Liver (tissue), 9 donors: ENCODE results near the gene PUS1. TPM values are rescaled to one million over a fixed set of nuclear protein-coding genes. Genes with fewer than 3 reads are reported as not detected.
"Not testable (repeated sequence)": the region's sequence is repeated elsewhere in the genome, so short reads cannot be mapped to it uniquely, and the experiment has no call there.

Experiments used
- DNase-seq: peaks from one replicate; pipeline ENCODE4 v3.0.0-alpha.2; 2017; ENCODE audit warnings: low spot score
- H3K27ac ChIP-seq, 2 donors: one replicate each; pipeline ENCODE4 v1.7.0; 2013; ENCODE audit warnings: inconsistent platforms in 2 of 2, low read length in 2 of 2, control low read depth in 1 of 2, low read depth in 1 of 2, mild to moderate bottlenecking in 1 of 2
- H3K27me3 ChIP-seq, 4 donors: one replicate each; pipeline versions ENCODE4 v1.6.1 to v1.7.0; 2013; ENCODE audit warnings: low read length in 3 of 4, inconsistent platforms in 1 of 4, mild to moderate bottlenecking in 1 of 4, moderate library complexity in 1 of 4; ENCODE audit not compliant: control insufficient read depth in 4 of 4, insufficient read depth in 4 of 4
- H3K36me3 ChIP-seq, 4 donors: one replicate each; pipeline versions ENCODE4 v1.6.1 to v1.7.0; 2013; ENCODE audit warnings: low read length in 3 of 4, mild to moderate bottlenecking in 3 of 4, low read depth in 1 of 4, moderate library complexity in 1 of 4; ENCODE audit not compliant: control insufficient read depth in 4 of 4, insufficient read depth in 3 of 4
- H3K4me1 ChIP-seq, 4 donors: one replicate each; pipeline versions ENCODE4 v1.6.1 to v1.7.0; 2013; ENCODE audit warnings: low read length in 3 of 4, mild to moderate bottlenecking in 3 of 4, moderate library complexity in 1 of 4; ENCODE audit not compliant: control insufficient read depth in 4 of 4, insufficient read depth in 4 of 4
- H3K4me3 ChIP-seq, 3 donors: one replicate each; pipeline versions ENCODE4 v1.6.1 to v1.7.0; 2013; ENCODE audit warnings: low read length in 3 of 3, control low read depth in 1 of 3, low read depth in 1 of 3, mild to moderate bottlenecking in 1 of 3
- H3K9ac ChIP-seq, 2 donors: one replicate each; pipeline ENCODE4 v1.7.0; 2013; ENCODE audit warnings: low read length in 2 of 2, mild to moderate bottlenecking in 2 of 2, moderate library complexity in 2 of 2, control low read depth in 1 of 2, low read depth in 1 of 2
- H3K9me3 ChIP-seq, 4 donors: one replicate each; pipeline versions ENCODE4 v1.6.1 to v1.7.0; 2013; ENCODE audit warnings: low read length in 3 of 4; ENCODE audit not compliant: control insufficient read depth in 4 of 4
- GABPA ChIP-seq, 2 donors: IDR thresholded peaks in 1 of 2; conservative IDR thresholded peaks in 1 of 2; 2 replicates each; pipeline ENCODE4 v1.6.1; 2016; ENCODE audit warnings: antibody characterized with exemption in 2 of 2, mild to moderate bottlenecking in 1 of 2, moderate library complexity in 1 of 2
- JUND ChIP-seq, 2 donors: IDR thresholded peaks; 2 replicates each; pipeline ENCODE4 v1.6.1; 2016; ENCODE audit warnings: antibody characterized with exemption in 2 of 2
- NR2F2 ChIP-seq: IDR thresholded peaks from 2 replicates; pipeline ENCODE4 v1.6.1; 2016; ENCODE audit warnings: antibody characterized with exemption
- REST ChIP-seq: IDR thresholded peaks from 2 replicates; pipeline ENCODE4 v1.6.1; 2016; ENCODE audit warnings: antibody characterized with exemption, mild to moderate bottlenecking
- YY1 ChIP-seq: IDR thresholded peaks from 2 replicates; pipeline ENCODE4 v1.6.1; 2016; ENCODE audit warnings: antibody characterized with exemption, mild to moderate bottlenecking
- WGBS: extraction: QIAGEN DNeasy Blood & Tissue Kit; methylation state at CpG from one replicate; pipeline ENCODE4 v1.1.7; 2013; 5-methylcytosine and 5-hydroxymethylcytosine counted together
- polyA plus RNA-seq, 2 donors: library from polyadenylated mRNA; stranded (reverse) in 1 of 2; unstranded in 1 of 2; fragments of 200-250 nt in 1 of 2; fragments of >200 nt in 1 of 2; fragmentation: Nextera tagmentation in 1 of 2; extraction: Ambion mirVana in 1 of 2; gene quantifications; one replicate each; pipeline versions ENCODE4 v1.2.1 to v1.2.3, GENCODE V29; 2013 to 2015
- total RNA-seq, 2 donors: library from RNA; depleted of rRNA; stranded (reverse); fragments of >200 nt; gene quantifications; one replicate each; pipeline ENCODE4 v1.2.3, GENCODE V29; 2014
- donor health status: healthy.
- donor health status: healthy.
- donor health status: healthy.
- donor health status: healthy.
- donor health status: healthy.

The PUS1 gene
- total and polyA plus RNA-seq, 4 donors: 6.1 to 24.4 (median 10.7) TPM

DNA sequence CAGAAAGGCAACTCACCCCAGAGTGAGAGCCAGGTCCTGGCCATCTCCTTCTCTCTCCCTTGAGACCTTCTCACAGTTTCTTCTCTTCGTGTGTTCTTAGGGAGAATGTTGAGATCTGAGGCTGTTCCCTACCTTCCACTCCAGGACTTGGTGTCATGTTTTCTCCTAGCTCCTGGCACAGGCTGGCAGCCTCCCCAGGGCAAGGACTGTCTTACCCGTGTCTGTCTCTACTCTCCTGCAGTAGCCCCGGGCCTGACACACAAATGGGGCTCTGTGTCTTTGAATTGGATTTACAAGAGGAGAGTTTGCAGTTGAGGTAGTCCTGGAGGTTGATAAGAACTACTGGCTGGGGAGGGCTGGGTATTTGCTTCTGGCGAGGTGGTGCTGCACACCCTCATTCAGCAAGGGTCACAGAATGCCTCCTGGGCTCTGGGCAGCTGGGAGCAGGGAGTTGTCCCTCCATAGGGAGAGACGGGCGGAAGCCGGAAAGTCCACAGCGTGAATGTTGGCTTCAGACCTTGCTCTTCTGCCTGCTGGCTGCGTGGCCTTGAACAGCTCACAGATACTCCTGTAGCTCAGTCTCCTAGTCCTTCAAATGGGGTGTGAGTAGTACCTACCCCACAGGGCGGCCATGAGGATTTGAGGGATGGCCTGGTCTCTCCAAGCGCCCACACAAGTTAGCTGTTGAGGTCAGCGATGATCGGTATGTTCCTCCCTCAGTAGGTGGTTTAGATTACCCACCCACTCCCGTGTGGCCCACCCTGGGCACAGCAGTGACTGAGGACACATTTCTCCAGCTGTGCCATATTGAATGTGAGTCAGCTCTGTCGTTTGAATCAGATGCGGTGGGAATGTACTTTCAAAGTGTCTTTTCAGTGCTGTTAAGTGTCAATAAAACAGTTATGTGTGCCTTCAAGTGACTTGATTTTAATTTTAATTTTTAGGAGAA, 30.8 kb downstream of the PUS1 start (continued):
- TF ChIP-seq GABPA (IDR thresholded peaks at IDR 0.05 in 1 of 2, conservative IDR thresholded peaks at IDR 0.05 in 1 of 2) (no peak), YY1 (no peak), NR2F2 (no peak), JUND (IDR thresholded peaks at IDR 0.05) (no peak)

GRCh38 chr12:131960590-131961325, 31.7 kb downstream of the PUS1 start:
- not testable (repeated sequence) for H3K36me3 ChIP-seq, DNase-seq, H3K9ac ChIP-seq, H3K27ac ChIP-seq, H3K4me3 ChIP-seq, H3K27me3 ChIP-seq, H3K9me3 ChIP-seq
- WGBS: 93% methylated on average over 21 of the region's 30 CpGs
- H3K4me1 ChIP-seq: peaks cover 5 to 11% (median 8%) of the 10 kb centered on the region in 4 donors

GRCh38 chr12:131961328-131961727, 32.3 kb downstream of the PUS1 start:
- H3K36me3 ChIP-seq, H3K4me3 ChIP-seq, H3K4me1 ChIP-seq, DNase-seq, H3K9ac ChIP-seq, H3K27ac ChIP-seq, H3K27me3 ChIP-seq, H3K9me3 ChIP-seq: not testable (repeated sequence)
- WGBS: 99% methylated on average over 11 of the region's 20 CpGs

DNA sequence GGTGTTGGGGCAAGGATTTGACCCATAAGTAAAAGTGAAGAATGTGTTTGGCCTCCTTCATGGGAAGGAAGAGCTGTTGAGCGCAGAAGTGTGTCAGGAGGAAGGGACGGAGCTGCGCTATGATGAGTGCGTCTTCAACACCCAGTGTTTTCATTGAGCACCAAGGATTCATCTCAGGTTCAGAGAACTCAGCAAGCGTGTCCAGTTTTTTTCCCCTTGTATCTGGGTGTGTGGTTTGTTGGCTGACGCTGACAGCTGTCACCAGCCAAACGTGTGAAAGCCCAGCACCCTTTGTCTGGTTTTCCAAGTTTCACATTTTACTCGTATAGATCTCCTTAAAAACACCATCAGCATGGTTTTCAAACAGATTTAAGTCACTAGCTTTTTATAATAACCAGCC, 33.0 kb downstream of the PUS1 start:
- Histone ChIP-seq H3K4me1 (peaks cover 0 to 5% (median 3%) of the 10 kb centered on the region in 4 donors), H3K9me3 (no peaks in the 10 kb centered on the region), H3K27ac (no peak overlapping the region), H3K4me3 (no peak overlapping the region), H3K9ac (no peak overlapping the region), H3K36me3 (peaks cover 4 to 8% (median 7%) of the 10 kb centered on the region in 4 donors), H3K27me3 (no peaks in the 10 kb centered on the region)
- no peak for TF ChIP-seq REST
- DNase-seq: no peak
- WGBS: 92% methylated on average over 8 of the region's 8 CpGs
